ENCODE measurements around the gene TMEM94.

DNA sequence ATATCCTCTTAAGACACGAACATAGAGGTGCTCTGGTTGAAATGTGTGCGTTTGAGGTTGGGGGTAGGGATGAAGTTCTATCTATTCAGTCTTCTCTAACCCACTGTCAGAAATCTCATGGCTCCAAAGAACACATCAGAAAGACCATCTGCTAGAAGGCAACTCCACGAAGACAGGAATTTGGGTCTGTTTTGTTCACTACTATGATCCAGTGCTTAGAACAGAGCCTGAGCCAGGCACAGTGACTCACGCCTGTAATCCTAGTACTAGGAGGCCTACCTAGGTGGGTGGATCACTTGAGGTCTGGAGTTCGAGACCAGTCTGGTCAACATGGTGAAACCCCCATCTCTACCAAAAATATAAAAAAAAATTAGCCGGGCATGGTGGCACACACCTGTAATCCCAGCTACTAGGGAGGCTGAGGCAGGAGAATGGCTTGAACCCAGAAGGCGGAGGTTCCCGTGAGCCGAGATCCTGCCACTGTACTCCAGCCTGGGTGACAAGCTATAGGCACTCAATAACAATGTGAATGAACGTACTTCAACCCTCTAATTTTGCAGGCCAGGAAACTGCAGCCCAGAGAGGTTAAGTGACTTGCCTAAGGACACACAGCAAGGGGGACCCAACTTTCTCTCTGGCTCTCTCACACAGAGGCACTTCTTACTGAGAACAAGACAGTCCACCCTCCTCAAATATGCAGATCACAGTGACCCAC lies 56.6 kb downstream of the TMEM94 start:
- TF ChIP-seq, protein P1, sequence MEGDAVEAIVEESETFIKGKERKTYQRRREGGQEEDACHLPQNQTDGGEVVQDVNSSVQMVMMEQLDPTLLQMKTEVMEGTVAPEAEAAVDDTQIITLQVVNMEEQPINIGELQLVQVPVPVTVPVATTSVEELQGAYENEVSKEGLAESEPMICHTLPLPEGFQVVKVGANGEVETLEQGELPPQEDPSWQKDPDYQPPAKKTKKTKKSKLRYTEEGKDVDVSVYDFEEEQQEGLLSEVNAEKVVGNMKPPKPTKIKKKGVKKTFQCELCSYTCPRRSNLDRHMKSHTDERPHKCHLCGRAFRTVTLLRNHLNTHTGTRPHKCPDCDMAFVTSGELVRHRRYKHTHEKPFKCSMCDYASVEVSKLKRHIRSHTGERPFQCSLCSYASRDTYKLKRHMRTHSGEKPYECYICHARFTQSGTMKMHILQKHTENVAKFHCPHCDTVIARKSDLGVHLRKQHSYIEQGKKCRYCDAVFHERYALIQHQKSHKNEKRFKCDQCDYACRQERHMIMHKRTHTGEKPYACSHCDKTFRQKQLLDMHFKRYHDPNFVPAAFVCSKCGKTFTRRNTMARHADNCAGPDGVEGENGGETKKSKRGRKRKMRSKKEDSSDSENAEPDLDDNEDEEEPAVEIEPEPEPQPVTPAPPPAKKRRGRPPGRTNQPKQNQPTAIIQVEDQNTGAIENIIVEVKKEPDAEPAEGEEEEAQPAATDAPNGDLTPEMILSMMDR (IDR thresholded peaks at IDR 0.05) = no peak
- TF ChIP-seq POLR2A (IDR thresholded peaks at IDR 0.05) = no peak
- TF ChIP-seq POLR2AphosphoS5 (IDR thresholded peaks at IDR 0.05) = no peak

All from gastroesophageal sphincter (tissue), 3 donors.